GM23338 (cell line): ENCODE measurements around the gene SERPINB6. TPM values are rescaled to one million over a fixed set of nuclear protein-coding genes. Genes with fewer than 3 reads are reported as not detected.
A peak's percentile ranks its signal among the peaks of the same experiment; 100 is the strongest.

Experiments used
- ATAC-seq: fragments of 200-7000 bp; cut with Tn5 transposase; 3 replicates; pipeline ENCODE4 v1.9.1; 2020
- DNase-seq: peaks from one replicate; pipeline ENCODE4 v3.0.0-alpha.2; 2015; ENCODE audit warnings: low spot score
- H2AFZ ChIP-seq: fragments of 200-600 bp; sonication (generic); 2 replicates; pipeline ENCODE4 v1.8.0; 2016; ENCODE audit warnings: antibody characterized with exemption, mild to moderate bottlenecking, moderate library complexity
- H3F3A ChIP-seq: fragments of 200-600 bp; sonication (generic); replicated peaks from 2 replicates; pipeline ENCODE4 v1.8.0; 2017; ENCODE audit warnings: antibody characterized with exemption, mixed run types, low read depth
- H3K27ac ChIP-seq: fragments of 200-600 bp; sonication (generic); 2 replicates; pipeline ENCODE4 v1.6.1; 2016; ENCODE audit warnings: low read depth
- H3K27me3 ChIP-seq: fragments of 200-600 bp; sonication (generic); 2 replicates; pipeline ENCODE4 v1.8.0; 2016; ENCODE audit warnings: mild to moderate bottlenecking, mixed run types, moderate library complexity; ENCODE audit not compliant: insufficient read depth
- H3K36me3 ChIP-seq: fragments of 200-600 bp; sonication (generic); 2 replicates; pipeline ENCODE4 v1.8.0; 2016; ENCODE audit warnings: mild to moderate bottlenecking; ENCODE audit not compliant: insufficient read depth
- H3K4me1 ChIP-seq: fragments of 200-600 bp; sonication (generic); 2 replicates; pipeline ENCODE4 v1.8.0; 2016; ENCODE audit warnings: mild to moderate bottlenecking, moderate library complexity; ENCODE audit not compliant: insufficient read depth
- H3K4me2 ChIP-seq: fragments of 200-600 bp; sonication (generic); 2 replicates; pipeline ENCODE4 v1.7.1; 2017; ENCODE audit warnings: mixed run types
- H3K4me3 ChIP-seq: fragments of 200-600 bp; sonication (generic); 2 replicates; pipeline ENCODE4 v1.6.1; 2016; ENCODE audit warnings: mixed run types
- H3K79me2 ChIP-seq: fragments of 200-600 bp; sonication (generic); replicated peaks from 2 replicates; pipeline ENCODE4 v1.8.0; 2017; ENCODE audit warnings: mild to moderate bottlenecking; ENCODE audit not compliant: insufficient read depth
- H3K9me2 ChIP-seq: fragments of 200-600 bp; sonication (generic); 2 replicates; pipeline ENCODE4 v1.8.0; 2017; ENCODE audit not compliant: insufficient read depth
- H4K20me1 ChIP-seq: fragments of 200-600 bp; sonication (generic); replicated peaks from 2 replicates; pipeline ENCODE4 v1.8.0; 2017; ENCODE audit warnings: mild to moderate bottlenecking; ENCODE audit not compliant: insufficient read depth
- H3K27ac Mint-ChIP-seq: 2 replicates; pipeline ENCODE4 v1.8.0; 2020; ENCODE audit warnings: inconsistent platforms, mild to moderate bottlenecking, moderate library complexity, mixed read lengths
- H3K27me3 Mint-ChIP-seq: 3 replicates; pipeline ENCODE4 v1.8.0; 2022; ENCODE audit warnings: low read depth, mild to moderate bottlenecking, moderate library complexity, mixed read lengths, inconsistent platforms; ENCODE audit not compliant: insufficient read depth, poor library complexity
- H3K36me3 Mint-ChIP-seq: 3 replicates; pipeline ENCODE4 v1.8.0; 2021; ENCODE audit warnings: low read depth, mild to moderate bottlenecking, inconsistent platforms, moderate library complexity, mixed read lengths
- H3K4me1 Mint-ChIP-seq: 3 replicates; pipeline ENCODE4 v1.8.0; 2020; ENCODE audit warnings: mild to moderate bottlenecking, inconsistent platforms, mixed read lengths
- H3K4me3 Mint-ChIP-seq: 3 replicates; pipeline ENCODE4 v1.8.0; 2021; ENCODE audit warnings: moderate library complexity, mild to moderate bottlenecking, inconsistent platforms, mixed read lengths
- H3K9me3 Mint-ChIP-seq: 3 replicates; pipeline ENCODE4 v1.8.0; 2020; ENCODE audit warnings: moderate library complexity, mild to moderate bottlenecking, inconsistent platforms, mixed read lengths
- CREB1 ChIP-seq: fragments of 250-450 bp; sonication (Bioruptor Pico); IDR thresholded peaks from 2 replicates; pipeline ENCODE4 v1.5.0; 2020; ENCODE audit warnings: low read depth, mild to moderate bottlenecking, moderate library complexity
- ETS1 ChIP-seq: IDR thresholded peaks from 2 replicates; pipeline ENCODE4 v1.6.1; 2016; ENCODE audit warnings: antibody characterized with exemption
- EZH2phosphoT487 ChIP-seq: fragments of 200-600 bp; sonication (generic); IDR thresholded peaks from one replicate; pipeline ENCODE4 v1.8.1; 2018; ENCODE audit warnings: antibody characterized with exemption; ENCODE audit not compliant: unreplicated experiment
- JUNB ChIP-seq: IDR thresholded peaks from one replicate; pipeline ENCODE4 v1.6.1; 2016; ENCODE audit warnings: antibody characterized with exemption; ENCODE audit not compliant: unreplicated experiment
- POLR2AphosphoS5 ChIP-seq: IDR thresholded peaks from 2 replicates; pipeline ENCODE4 v1.6.1; 2016; ENCODE audit warnings: antibody characterized with exemption, low read depth
- STAT1 ChIP-seq: IDR thresholded peaks from one replicate; pipeline ENCODE4 v1.6.1; 2016; ENCODE audit warnings: antibody characterized with exemption; ENCODE audit not compliant: unreplicated experiment
- ZNF114 ChIP-seq: fragments of 250-450 bp; sonication (Bioruptor Pico); IDR thresholded peaks from 2 replicates; pipeline ENCODE4 v1.5.0; 2020; ENCODE audit warnings: mild to moderate bottlenecking, moderate library complexity
- ZNF331 ChIP-seq: fragments of 250-450 bp; sonication (Bioruptor Pico); IDR thresholded peaks from 2 replicates; pipeline ENCODE4 v1.5.0; 2020; ENCODE audit warnings: low read depth, mild to moderate bottlenecking, moderate library complexity
- ZNF462 ChIP-seq: fragments of 250-450 bp; sonication (Bioruptor Pico); IDR thresholded peaks from 2 replicates; pipeline ENCODE4 v1.5.0; 2020; ENCODE audit warnings: mild to moderate bottlenecking, moderate library complexity
- polyA plus RNA-seq: library from polyadenylated mRNA; unstranded; fragments of >200 nt; fragmentation: Nextera tagmentation; extraction: Ambion mirVana; gene quantifications from 2 replicates; pipeline ENCODE4 v1.2.1, GENCODE V29; 2016
- total RNA-seq: library from RNA; depleted of rRNA; stranded (reverse); fragments of >200 nt; shearing (Covaris generic); gene quantifications from 2 replicates; pipeline ENCODE4 v1.2.3, GENCODE V29; 2014
- TF ChIP-seq, protein P1 (sequence below), 2 experiments: fragments of 200-600 bp in 1 of 2; sonication (generic) in 1 of 2; conservative IDR thresholded peaks; 2 replicates each; pipeline versions ENCODE4 v1.5.1 to v1.6.1; 2016 to 2017; ENCODE audit warnings: antibody characterized with exemption in 2 of 2, low read depth in 2 of 2, mild to moderate bottlenecking in 2 of 2, moderate library complexity in 1 of 2

SERPINB6 gene
- total and polyA plus RNA-seq, 2 experiments from 2014 or later = 25.9 to 38.5 TPM

DNA sequence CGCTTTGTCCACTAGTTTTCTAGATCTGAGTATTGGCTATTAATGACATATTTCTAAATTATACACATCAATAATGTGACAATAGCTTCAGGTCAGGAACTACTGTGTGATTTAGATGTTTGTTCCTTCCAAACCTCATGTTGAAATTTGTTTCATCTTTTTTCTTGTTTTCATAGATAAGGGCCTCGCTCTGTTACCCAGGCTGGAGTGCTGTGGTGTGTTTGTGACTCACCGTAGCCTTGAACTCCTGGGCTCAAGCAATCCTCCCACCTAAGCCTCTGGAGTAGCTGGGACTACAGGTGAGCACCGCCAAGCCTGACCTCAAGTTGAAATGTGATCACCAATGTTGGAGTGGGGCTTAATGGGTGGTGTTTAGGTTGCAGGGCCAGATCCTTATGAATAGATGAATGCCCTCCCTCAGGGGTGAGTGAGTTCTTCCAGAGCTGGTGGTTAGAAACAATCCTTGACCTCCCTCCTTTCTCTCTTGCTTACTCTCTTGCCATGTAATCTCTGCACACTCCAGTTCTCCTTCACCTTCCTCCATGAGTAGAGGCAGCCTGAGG is 22.5 kb upstream of the SERPINB6 start (continued):
- TF ChIP-seq, protein P1, sequence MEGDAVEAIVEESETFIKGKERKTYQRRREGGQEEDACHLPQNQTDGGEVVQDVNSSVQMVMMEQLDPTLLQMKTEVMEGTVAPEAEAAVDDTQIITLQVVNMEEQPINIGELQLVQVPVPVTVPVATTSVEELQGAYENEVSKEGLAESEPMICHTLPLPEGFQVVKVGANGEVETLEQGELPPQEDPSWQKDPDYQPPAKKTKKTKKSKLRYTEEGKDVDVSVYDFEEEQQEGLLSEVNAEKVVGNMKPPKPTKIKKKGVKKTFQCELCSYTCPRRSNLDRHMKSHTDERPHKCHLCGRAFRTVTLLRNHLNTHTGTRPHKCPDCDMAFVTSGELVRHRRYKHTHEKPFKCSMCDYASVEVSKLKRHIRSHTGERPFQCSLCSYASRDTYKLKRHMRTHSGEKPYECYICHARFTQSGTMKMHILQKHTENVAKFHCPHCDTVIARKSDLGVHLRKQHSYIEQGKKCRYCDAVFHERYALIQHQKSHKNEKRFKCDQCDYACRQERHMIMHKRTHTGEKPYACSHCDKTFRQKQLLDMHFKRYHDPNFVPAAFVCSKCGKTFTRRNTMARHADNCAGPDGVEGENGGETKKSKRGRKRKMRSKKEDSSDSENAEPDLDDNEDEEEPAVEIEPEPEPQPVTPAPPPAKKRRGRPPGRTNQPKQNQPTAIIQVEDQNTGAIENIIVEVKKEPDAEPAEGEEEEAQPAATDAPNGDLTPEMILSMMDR (conservative IDR thresholded peaks at IDR 0.05; ENCODE audit: low read depth in 2 of 2) = no peak
- TF ChIP-seq POLR2AphosphoS5 = no peak
- no peak for TF ChIP-seq ZNF331

DNA sequence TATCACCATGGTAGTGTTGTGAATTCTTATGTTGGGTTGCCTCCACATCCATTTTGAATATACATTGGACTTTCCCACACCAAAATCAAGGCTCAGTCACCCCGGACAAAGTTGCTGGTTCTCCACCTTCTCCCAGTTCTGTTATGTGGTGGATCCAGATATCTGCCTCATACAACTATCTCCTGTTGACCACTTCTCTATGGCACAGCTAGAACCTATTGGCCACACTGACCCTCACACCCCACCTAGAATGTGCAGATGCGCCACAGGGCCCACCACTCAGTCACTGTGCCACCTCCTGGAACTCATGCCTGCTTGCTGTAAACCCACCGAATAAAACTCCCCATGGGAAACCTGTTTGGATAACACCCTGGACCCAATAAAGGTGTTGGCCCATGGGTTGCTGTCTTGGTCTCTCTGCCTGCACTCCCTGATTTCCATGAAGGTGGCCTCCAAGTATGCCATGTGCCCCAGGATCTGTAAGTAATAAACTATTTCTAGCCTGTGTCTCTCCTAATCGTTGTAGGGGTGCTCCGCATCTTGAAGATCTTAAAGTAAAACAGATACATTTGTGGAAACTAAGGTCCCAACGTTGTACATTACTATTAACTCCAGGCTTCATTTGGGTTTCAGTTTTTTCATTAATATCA is 21.1 kb upstream of the SERPINB6 start:
- Histone ChIP-seq H3K27ac (no peak overlapping the region), H2AFZ (no peak overlapping the region), H3K4me2 (no peak overlapping the region), H3K4me3 (no peak overlapping the region), H4K20me1 (no peaks in the 10 kb centered on the region), H3F3A (peaks cover 11% of the 10 kb centered on the region; the same call in 1 of the 2 replicates), H3K4me1 (peaks cover 22% of the 10 kb centered on the region), H3K79me2 (no peaks in the 10 kb centered on the region), H3K9me2 (no peaks in the 10 kb centered on the region), H3K36me3 (no peaks in the 10 kb centered on the region), H3K27me3 (no peaks in the 10 kb centered on the region)
- Mint-ChIP-seq H3K4me1 (peaks cover 30% of the 10 kb centered on the region), H3K4me3 (no peak overlapping the region), H3K9me3 (peaks cover 9% of the 10 kb centered on the region; the same call in 1 of the 3 replicates), H3K27me3 (peaks cover 15% of the 10 kb centered on the region), H3K36me3 (no peaks in the 10 kb centered on the region; the same call in 2 of the 3 replicates), H3K27ac (peak overlapping the region; percentile 26; the same call in 1 of the 2 replicates)
- DNase-seq (no peak), ATAC-seq (no peak)
- TF ChIP-seq POLR2AphosphoS5 = no peak
- no peak for TF ChIP-seq JUNB
- no peak for TF ChIP-seq EZH2phosphoT487
- TF ChIP-seq ZNF114 (CRISPR knock-in tag) = no peak
- no peak for TF ChIP-seq STAT1

GRCh38 chr6:2990932-2991506 is 19.7 kb upstream of the SERPINB6 start:
- H3K79me2 ChIP-seq = no peaks in the 10 kb centered on the region
- ATAC-seq (no peak), DNase-seq (no peak)
- H4K20me1 ChIP-seq = no peaks in the 10 kb centered on the region
- H3K4me3 Mint-ChIP-seq = peak overlapping the region; percentile 87; the same call in 2 of the 3 replicates
- H3K27ac Mint-ChIP-seq = peak overlapping the region; percentile 100
- no peak overlapping the region for H2AFZ ChIP-seq
- H3K36me3 ChIP-seq = no peaks in the 10 kb centered on the region
- peaks cover 15% of the 10 kb centered on the region for H3K27me3 Mint-ChIP-seq
- H3K4me2 ChIP-seq = peak overlapping the region; percentile 70
- H3K4me1 ChIP-seq = peaks cover 22% of the 10 kb centered on the region
- H3K27me3 ChIP-seq = no peaks in the 10 kb centered on the region
- H3K9me3 Mint-ChIP-seq = peaks cover 9% of the 10 kb centered on the region; the same call in 1 of the 3 replicates
- H3K9me2 ChIP-seq = no peaks in the 10 kb centered on the region
- H3K4me3 ChIP-seq = peak overlapping the region; percentile 50; the same call in 1 of the 2 replicates
- peak overlapping the region; percentile 98 for H3K27ac ChIP-seq
- H3K4me1 Mint-ChIP-seq = peaks cover 33% of the 10 kb centered on the region
- H3F3A ChIP-seq = peaks cover 11% of the 10 kb centered on the region; the same call in 1 of the 2 replicates
- H3K36me3 Mint-ChIP-seq = no peaks in the 10 kb centered on the region; the same call in 2 of the 3 replicates
- TF ChIP-seq JUNB = no peak
- TF ChIP-seq CREB1 (CRISPR knock-in tag) = no peak
- TF ChIP-seq ETS1 = no peak
- TF ChIP-seq ZNF462 = no peak
